Epithelial cell of proximal tubule (primary cell): Measurements from ENCODE around the gene ENPP7. TPM values are rescaled to one million over a fixed set of nuclear protein-coding genes. Genes with fewer than 3 reads are reported as not detected.

ENCODE experiments used
- DNase-seq: peaks from one replicate; pipeline ENCODE4 v3.0.0-alpha.2; 2011; ENCODE audit warnings: low read depth
- H3K4me3 ChIP-seq: 2 replicates; pipeline ENCODE4 v1.5.1; 2011; ENCODE audit warnings: low read depth, mild to moderate bottlenecking, low read length
- CTCF ChIP-seq: conservative IDR thresholded peaks from 2 replicates; pipeline ENCODE4 v1.5.1; 2012; ENCODE audit warnings: low read depth, mild to moderate bottlenecking, low read length
- total RNA-seq: library from RNA; depleted of rRNA; stranded (reverse); fragments of >200 nt; gene quantifications from 2 replicates; pipeline ENCODE4 v1.2.3, GENCODE V29; 2015

The ENPP7 gene
- total RNA-seq, 1 donor from 2014 or later, result not detected

GRCh38 chr17:79778504-79779083 lies 47.9 kb downstream of the ENPP7 start:
- H3K4me3 ChIP-seq, result peak overlapping the region; percentile 56
- TF ChIP-seq CTCF, result no peak
- no peak for DNase-seq

- H3K4me3 ChIP-seq, result peak overlapping the region; percentile 56
- no peak for TF ChIP-seq CTCF
Observed at GRCh38 chr17:79779084-79779529, 48.4 kb downstream of the ENPP7 start.

GRCh38 chr17:79779661-79780365 lies 49.1 kb downstream of the ENPP7 start:
- no peak for TF ChIP-seq CTCF
- no peak for DNase-seq
- H3K4me3 ChIP-seq, result no peak overlapping the region

More at GRCh38 chr17:79779084-79779529, 48.4 kb downstream of the ENPP7 start:
- no peak for DNase-seq

GRCh38 chr17:79781012-79781650 lies 50.4 kb downstream of the ENPP7 start:
- H3K4me3 ChIP-seq, result no peak overlapping the region
- no peak for TF ChIP-seq CTCF
- DNase-seq, result no peak

- H3K4me3 ChIP-seq, result no peak overlapping the region
- no peak for TF ChIP-seq CTCF
- no peak for DNase-seq
Observed at GRCh38 chr17:79781736-79782575, 51.2 kb downstream of the ENPP7 start.

GRCh38 chr17:79783891-79784290 lies 53.1 kb downstream of the ENPP7 start:
- no peak for DNase-seq
- no peak overlapping the region for H3K4me3 ChIP-seq
- TF ChIP-seq CTCF, result no peak
